Liver (tissue), 9 donors: ENCODE results near the gene ATL1. TPM values are rescaled to one million over a fixed set of nuclear protein-coding genes. Genes with fewer than 3 reads are reported as not detected.

Experiments used
- DNase-seq: peaks from one replicate; pipeline ENCODE4 v3.0.0-alpha.2; 2017; ENCODE audit warnings: low spot score
- H3K27ac ChIP-seq, 2 donors: one replicate each; pipeline ENCODE4 v1.7.0; 2013; ENCODE audit warnings: inconsistent platforms in 2 of 2, low read length in 2 of 2, control low read depth in 1 of 2, low read depth in 1 of 2, mild to moderate bottlenecking in 1 of 2
- H3K27me3 ChIP-seq, 4 donors: one replicate each; pipeline versions ENCODE4 v1.6.1 to v1.7.0; 2013; ENCODE audit warnings: low read length in 3 of 4, inconsistent platforms in 1 of 4, mild to moderate bottlenecking in 1 of 4, moderate library complexity in 1 of 4; ENCODE audit not compliant: control insufficient read depth in 4 of 4, insufficient read depth in 4 of 4
- H3K36me3 ChIP-seq, 4 donors: one replicate each; pipeline versions ENCODE4 v1.6.1 to v1.7.0; 2013; ENCODE audit warnings: low read length in 3 of 4, mild to moderate bottlenecking in 3 of 4, low read depth in 1 of 4, moderate library complexity in 1 of 4; ENCODE audit not compliant: control insufficient read depth in 4 of 4, insufficient read depth in 3 of 4
- H3K4me1 ChIP-seq, 4 donors: one replicate each; pipeline versions ENCODE4 v1.6.1 to v1.7.0; 2013; ENCODE audit warnings: low read length in 3 of 4, mild to moderate bottlenecking in 3 of 4, moderate library complexity in 1 of 4; ENCODE audit not compliant: control insufficient read depth in 4 of 4, insufficient read depth in 4 of 4
- H3K4me3 ChIP-seq, 3 donors: one replicate each; pipeline versions ENCODE4 v1.6.1 to v1.7.0; 2013; ENCODE audit warnings: low read length in 3 of 3, control low read depth in 1 of 3, low read depth in 1 of 3, mild to moderate bottlenecking in 1 of 3
- H3K9ac ChIP-seq, 2 donors: one replicate each; pipeline ENCODE4 v1.7.0; 2013; ENCODE audit warnings: low read length in 2 of 2, mild to moderate bottlenecking in 2 of 2, moderate library complexity in 2 of 2, control low read depth in 1 of 2, low read depth in 1 of 2
- H3K9me3 ChIP-seq, 4 donors: one replicate each; pipeline versions ENCODE4 v1.6.1 to v1.7.0; 2013; ENCODE audit warnings: low read length in 3 of 4; ENCODE audit not compliant: control insufficient read depth in 4 of 4
- EGR1 ChIP-seq, 2 donors: IDR thresholded peaks; 2 replicates each; pipeline ENCODE4 v1.6.1; 2016 to 2018; ENCODE audit warnings: antibody characterized with exemption in 2 of 2, low read depth in 2 of 2
- FOXA1 ChIP-seq: IDR thresholded peaks from 2 replicates; pipeline ENCODE4 v1.6.1; 2016; ENCODE audit warnings: antibody characterized with exemption
- FOXA2 ChIP-seq: IDR thresholded peaks from 2 replicates; pipeline ENCODE4 v1.6.1; 2016; ENCODE audit warnings: antibody characterized with exemption
- GABPA ChIP-seq, 2 donors: IDR thresholded peaks in 1 of 2; conservative IDR thresholded peaks in 1 of 2; 2 replicates each; pipeline ENCODE4 v1.6.1; 2016; ENCODE audit warnings: antibody characterized with exemption in 2 of 2, mild to moderate bottlenecking in 1 of 2, moderate library complexity in 1 of 2
- HNF4A ChIP-seq, 2 donors: conservative IDR thresholded peaks; 2 replicates each; pipeline ENCODE4 v1.6.1; 2016; ENCODE audit warnings: antibody characterized with exemption in 2 of 2, mild to moderate bottlenecking in 2 of 2
- HNF4G ChIP-seq: IDR thresholded peaks from 2 replicates; pipeline ENCODE4 v1.6.1; 2016; ENCODE audit warnings: antibody characterized with exemption
- JUND ChIP-seq, 2 donors: IDR thresholded peaks; 2 replicates each; pipeline ENCODE4 v1.6.1; 2016; ENCODE audit warnings: antibody characterized with exemption in 2 of 2
- NR2F2 ChIP-seq: IDR thresholded peaks from 2 replicates; pipeline ENCODE4 v1.6.1; 2016; ENCODE audit warnings: antibody characterized with exemption
- RAD21 ChIP-seq, 2 donors: IDR thresholded peaks; 2 replicates each; pipeline ENCODE4 v1.6.1; 2016; ENCODE audit warnings: antibody characterized with exemption in 2 of 2, mild to moderate bottlenecking in 2 of 2
- RXRA ChIP-seq, 2 donors: IDR thresholded peaks; 2 replicates each; pipeline ENCODE4 v1.6.1; 2017 to 2018; ENCODE audit warnings: antibody characterized with exemption in 2 of 2, mild to moderate bottlenecking in 1 of 2
- SP1 ChIP-seq: IDR thresholded peaks from 2 replicates; pipeline ENCODE4 v1.6.1; 2018; ENCODE audit warnings: antibody characterized with exemption, mild to moderate bottlenecking
- TAF1 ChIP-seq: conservative IDR thresholded peaks from 2 replicates; pipeline ENCODE4 v1.6.1; 2016; ENCODE audit warnings: antibody characterized with exemption, mild to moderate bottlenecking
- WGBS: extraction: QIAGEN DNeasy Blood & Tissue Kit; methylation state at CpG from one replicate; pipeline ENCODE4 v1.1.7; 2013; 5-methylcytosine and 5-hydroxymethylcytosine counted together
- polyA plus RNA-seq, 2 donors: library from polyadenylated mRNA; stranded (reverse) in 1 of 2; unstranded in 1 of 2; fragments of 200-250 nt in 1 of 2; fragments of >200 nt in 1 of 2; fragmentation: Nextera tagmentation in 1 of 2; extraction: Ambion mirVana in 1 of 2; gene quantifications; one replicate each; pipeline versions ENCODE4 v1.2.1 to v1.2.3, GENCODE V29; 2013 to 2015
- total RNA-seq, 2 donors: library from RNA; depleted of rRNA; stranded (reverse); fragments of >200 nt; gene quantifications; one replicate each; pipeline ENCODE4 v1.2.3, GENCODE V29; 2014
- TF ChIP-seq, protein P1 (sequence below): IDR thresholded peaks from 2 replicates; pipeline ENCODE4 v1.6.1; 2016; ENCODE audit warnings: antibody characterized with exemption
- TF ChIP-seq, protein P2 (sequence below): IDR thresholded peaks from 2 replicates; pipeline ENCODE4 v1.6.1; 2016; ENCODE audit warnings: antibody characterized with exemption
- TF ChIP-seq, protein P3 (sequence below): fragments of 150-350 bp; IDR thresholded peaks from 2 replicates; pipeline ENCODE4 v1.5.1; 2017; ENCODE audit warnings: improper control_type of control experiment, low read depth, low read length; ENCODE audit not compliant: missing input control
- TF ChIP-seq, protein P4 (sequence below): IDR thresholded peaks from 2 replicates; pipeline ENCODE4 v1.6.1; 2016; ENCODE audit warnings: antibody characterized with exemption
- donor health status: healthy.
- donor health status: healthy.
- donor health status: healthy.
- donor health status: healthy.
- donor health status: healthy.

The ATL1 gene
- total and polyA plus RNA-seq, 4 donors, result 0.17 to 0.79 (median 0.47) TPM

DNA sequence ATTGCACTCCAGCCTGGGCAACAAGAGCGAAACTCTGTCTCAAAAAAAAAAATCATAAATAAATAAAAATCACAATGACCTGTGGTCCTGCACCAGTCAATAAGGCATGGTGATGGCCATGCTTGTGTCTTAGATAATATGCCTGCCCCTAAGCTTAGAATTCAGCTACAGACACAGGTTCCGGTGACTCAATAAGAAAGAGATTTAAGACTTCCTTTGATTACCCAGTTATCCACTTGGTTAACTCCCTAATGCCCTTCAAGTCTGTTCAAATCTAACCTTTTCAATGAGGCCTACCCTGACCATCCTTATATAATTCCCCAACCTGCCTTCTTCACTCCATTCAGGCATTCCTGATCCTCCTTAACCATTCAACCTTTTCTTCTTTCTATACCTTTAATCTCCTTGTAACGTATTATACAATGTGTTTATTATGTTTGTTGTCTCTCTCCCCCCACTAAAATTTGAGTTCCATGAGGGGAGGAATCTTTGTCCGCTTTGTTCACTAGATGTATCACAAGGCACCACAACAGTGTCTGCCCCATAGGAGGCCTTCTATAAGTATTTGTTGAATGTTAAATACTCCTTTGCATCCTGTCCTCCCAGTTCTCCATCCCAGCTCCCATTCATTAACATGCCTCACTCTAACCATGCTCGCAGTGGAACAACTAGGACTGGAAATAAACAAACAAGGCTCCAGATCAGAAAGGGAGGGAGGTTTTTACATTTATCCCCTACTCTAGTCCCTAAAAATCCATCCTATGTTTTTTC lies 36.5 kb upstream of the ATL1 start:
- Histone ChIP-seq H3K36me3 (peaks cover 0 to 3% (median 0%) of the 10 kb centered on the region in 4 donors), H3K4me3 (no peak overlapping the region), H3K9ac (no peak overlapping the region), H3K27me3 (no peaks in the 10 kb centered on the region), H3K27ac (no peak overlapping the region), H3K9me3 (no peaks in the 10 kb centered on the region), H3K4me1 (peaks cover 0 to 3% (median 0%) of the 10 kb centered on the region in 4 donors)
- DNase-seq, result no peak
- TF ChIP-seq FOXA1 (no peak), TAF1 (no peak), GABPA (IDR thresholded peaks at IDR 0.05 in 1 of 2, conservative IDR thresholded peaks at IDR 0.05 in 1 of 2) (no peak), SP1 (no peak), JUND (IDR thresholded peaks at IDR 0.05) (no peak), HNF4A (conservative IDR thresholded peaks at IDR 0.05) (no peak), RXRA (IDR thresholded peaks at IDR 0.05) (no peak), HNF4G (no peak), RAD21 (IDR thresholded peaks at IDR 0.05) (no peak)
- TF ChIP-seq, protein P1, sequence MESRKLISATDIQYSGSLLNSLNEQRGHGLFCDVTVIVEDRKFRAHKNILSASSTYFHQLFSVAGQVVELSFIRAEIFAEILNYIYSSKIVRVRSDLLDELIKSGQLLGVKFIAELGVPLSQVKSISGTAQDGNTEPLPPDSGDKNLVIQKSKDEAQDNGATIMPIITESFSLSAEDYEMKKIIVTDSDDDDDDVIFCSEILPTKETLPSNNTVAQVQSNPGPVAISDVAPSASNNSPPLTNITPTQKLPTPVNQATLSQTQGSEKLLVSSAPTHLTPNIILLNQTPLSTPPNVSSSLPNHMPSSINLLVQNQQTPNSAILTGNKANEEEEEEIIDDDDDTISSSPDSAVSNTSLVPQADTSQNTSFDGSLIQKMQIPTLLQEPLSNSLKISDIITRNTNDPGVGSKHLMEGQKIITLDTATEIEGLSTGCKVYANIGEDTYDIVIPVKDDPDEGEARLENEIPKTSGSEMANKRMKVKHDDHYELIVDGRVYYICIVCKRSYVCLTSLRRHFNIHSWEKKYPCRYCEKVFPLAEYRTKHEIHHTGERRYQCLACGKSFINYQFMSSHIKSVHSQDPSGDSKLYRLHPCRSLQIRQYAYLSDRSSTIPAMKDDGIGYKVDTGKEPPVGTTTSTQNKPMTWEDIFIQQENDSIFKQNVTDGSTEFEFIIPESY, result no peak
- TF ChIP-seq, protein P2, sequence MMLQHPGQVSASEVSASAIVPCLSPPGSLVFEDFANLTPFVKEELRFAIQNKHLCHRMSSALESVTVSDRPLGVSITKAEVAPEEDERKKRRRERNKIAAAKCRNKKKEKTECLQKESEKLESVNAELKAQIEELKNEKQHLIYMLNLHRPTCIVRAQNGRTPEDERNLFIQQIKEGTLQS, result no peak
- TF ChIP-seq, protein P3, sequence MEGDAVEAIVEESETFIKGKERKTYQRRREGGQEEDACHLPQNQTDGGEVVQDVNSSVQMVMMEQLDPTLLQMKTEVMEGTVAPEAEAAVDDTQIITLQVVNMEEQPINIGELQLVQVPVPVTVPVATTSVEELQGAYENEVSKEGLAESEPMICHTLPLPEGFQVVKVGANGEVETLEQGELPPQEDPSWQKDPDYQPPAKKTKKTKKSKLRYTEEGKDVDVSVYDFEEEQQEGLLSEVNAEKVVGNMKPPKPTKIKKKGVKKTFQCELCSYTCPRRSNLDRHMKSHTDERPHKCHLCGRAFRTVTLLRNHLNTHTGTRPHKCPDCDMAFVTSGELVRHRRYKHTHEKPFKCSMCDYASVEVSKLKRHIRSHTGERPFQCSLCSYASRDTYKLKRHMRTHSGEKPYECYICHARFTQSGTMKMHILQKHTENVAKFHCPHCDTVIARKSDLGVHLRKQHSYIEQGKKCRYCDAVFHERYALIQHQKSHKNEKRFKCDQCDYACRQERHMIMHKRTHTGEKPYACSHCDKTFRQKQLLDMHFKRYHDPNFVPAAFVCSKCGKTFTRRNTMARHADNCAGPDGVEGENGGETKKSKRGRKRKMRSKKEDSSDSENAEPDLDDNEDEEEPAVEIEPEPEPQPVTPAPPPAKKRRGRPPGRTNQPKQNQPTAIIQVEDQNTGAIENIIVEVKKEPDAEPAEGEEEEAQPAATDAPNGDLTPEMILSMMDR, result no peak
- TF ChIP-seq, protein P4, sequence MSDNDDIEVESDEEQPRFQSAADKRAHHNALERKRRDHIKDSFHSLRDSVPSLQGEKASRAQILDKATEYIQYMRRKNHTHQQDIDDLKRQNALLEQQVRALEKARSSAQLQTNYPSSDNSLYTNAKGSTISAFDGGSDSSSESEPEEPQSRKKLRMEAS, result no peak
- 94% methylated on average over 5 of the region's 5 CpGs for WGBS

DNA sequence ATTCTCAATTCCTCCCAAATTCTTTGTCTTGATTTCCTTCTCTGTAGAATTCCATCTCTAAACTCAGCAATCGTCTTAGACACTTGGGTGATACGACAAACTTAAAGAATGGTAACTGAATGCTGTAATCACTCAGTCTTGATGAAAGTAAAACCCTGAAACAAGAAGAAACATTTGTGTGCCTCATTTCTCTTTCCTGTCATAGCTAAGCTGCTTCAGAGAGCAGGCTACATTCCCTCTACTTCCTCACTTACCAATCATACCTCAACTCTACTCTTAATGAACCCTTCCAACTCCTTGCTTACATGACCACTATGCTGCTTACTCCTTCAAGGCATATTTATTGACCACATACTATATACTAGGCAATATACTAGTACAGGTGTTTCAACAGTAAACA lies 35.9 kb upstream of the ATL1 start:
- H3K4me3 ChIP-seq, result no peak overlapping the region
- no peaks in the 10 kb centered on the region for H3K27me3 ChIP-seq
- TF ChIP-seq JUND (IDR thresholded peaks at IDR 0.05) (no peak), RXRA (IDR thresholded peaks at IDR 0.05) (no peak), NR2F2 (no peak), FOXA2 (no peak), TAF1 (no peak), EGR1 (IDR thresholded peaks at IDR 0.05; ENCODE audit: low read depth in 2 of 2) (no peak)
- H3K36me3 ChIP-seq, result peaks cover 0 to 3% (median 0%) of the 10 kb centered on the region in 4 donors
- peaks cover 0 to 5% (median 0%) of the 10 kb centered on the region in 4 donors for H3K4me1 ChIP-seq
- DNase-seq, result no peak
- H3K9me3 ChIP-seq, result no peaks in the 10 kb centered on the region
- H3K27ac ChIP-seq, result no peak overlapping the region
- WGBS, result 83% methylated on average over 2 of the region's 2 CpGs
- no peak overlapping the region for H3K9ac ChIP-seq
